ENCODE measurements around the gene SRD5A3.
"Not testable (repeated sequence)": the region's sequence is repeated elsewhere in the genome, so short reads cannot be mapped to it uniquely, and the experiment has no call there.

Gene SRD5A3

GRCh38 chr4:55358668-55359067, 12.6 kb downstream of the SRD5A3 start:
- TF ChIP-seq CTCF (IDR thresholded peaks at IDR 0.05; ENCODE audit: control extremely low read depth, extremely low read depth, low read depth, missing control alignments): no peak
- POLR2A ChIA-PET: no interaction called here
- peak; percentile 43 for DNase-seq (ENCODE audit: extremely low spot score)
- CTCF ChIA-PET: interaction anchor here (3.0 kb wide), 1 partner anchor 12 kb away, joined by 21 read pairs; the partner anchor contains the start of gene SRD5A3

GRCh38 chr4:55359397-55359916, 13.4 kb downstream of the SRD5A3 start:
- no peak for TF ChIP-seq CTCF (IDR thresholded peaks at IDR 0.05; ENCODE audit: control extremely low read depth, extremely low read depth, low read depth, missing control alignments)
- no peak for DNase-seq (ENCODE audit: extremely low spot score)
- ChIA-PET POLR2A (no interaction called here), CTCF (interaction anchor here (0.9 to 3.0 kb wide), 2 partner anchors 13 to 36 kb away, joined by 3 to 21 read pairs; partner anchors contain the start of gene SRD5A3)

- DNase-seq (ENCODE audit: extremely low spot score); POLR2A ChIA-PET: not testable (repeated sequence)
- CTCF ChIA-PET: interaction anchor here (1.3 to 1.6 kb wide), 2 partner anchors 13 to 18 kb away, joined by 3 to 8 read pairs; no protein-coding TSS in a partner anchor
Observed at GRCh38 chr4:55362938-55363337, 16.9 kb downstream of the SRD5A3 start.

GRCh38 chr4:55363691-55364351, 17.8 kb downstream of the SRD5A3 start:
- no peak for DNase-seq (ENCODE audit: extremely low spot score)
- POLR2A ChIA-PET: no interaction called here
- TF ChIP-seq CTCF (IDR thresholded peaks at IDR 0.05; ENCODE audit: control extremely low read depth, extremely low read depth, low read depth, missing control alignments): no peak
- CTCF ChIA-PET: interaction anchor here (1.0 to 3.6 kb wide), 4 partner anchors 9 to 18 kb away, joined by 3 to 16 read pairs (median 3); partner anchors contain the start of gene SRD5A3

- no peak for DNase-seq (ENCODE audit: extremely low spot score)
- ChIA-PET POLR2A (no interaction called here), CTCF (interaction anchor here (1.4 to 3.6 kb wide), 3 partner anchors 9 to 19 kb away, joined by 3 to 16 read pairs (median 12); partner anchors contain the start of gene SRD5A3)
- no peak for TF ChIP-seq CTCF (IDR thresholded peaks at IDR 0.05; ENCODE audit: control extremely low read depth, extremely low read depth, low read depth, missing control alignments)
Observed at GRCh38 chr4:55364691-55365344, 18.8 kb downstream of the SRD5A3 start.

GRCh38 chr4:55365345-55365728, 19.3 kb downstream of the SRD5A3 start:
- no peak for TF ChIP-seq CTCF (IDR thresholded peaks at IDR 0.05; ENCODE audit: control extremely low read depth, extremely low read depth, low read depth, missing control alignments)
- DNase-seq (ENCODE audit: extremely low spot score): no peak
- CTCF ChIA-PET: interaction anchor here (0.7 to 3.6 kb wide), 4 partner anchors 9 to 52 kb away, joined by 3 to 16 read pairs (median 8); partner anchors contain the start of gene SRD5A3
- POLR2A ChIA-PET: no interaction called here

GRCh38 chr4:55366621-55367020, 20.6 kb downstream of the SRD5A3 start:
- ChIA-PET POLR2A (no interaction called here), CTCF (interaction anchor here (1.4 to 3.6 kb wide), 4 partner anchors 11 to 182 kb away, joined by 3 to 16 read pairs (median 8); partner anchors contain the start of gene SRD5A3)
- no peak for DNase-seq (ENCODE audit: extremely low spot score)
- no peak for TF ChIP-seq CTCF (IDR thresholded peaks at IDR 0.05; ENCODE audit: control extremely low read depth, extremely low read depth, low read depth, missing control alignments)
